ENCODE results near the gene KCNQ5. TPM values are rescaled to one million over a fixed set of nuclear protein-coding genes. Genes with fewer than 3 reads are reported as not detected.

KCNQ5 gene
- total RNA-seq, 4 donors from 2014 or later, result 0.14 to 1.2 (median 0.48) TPM; not detected in 1

DNA sequence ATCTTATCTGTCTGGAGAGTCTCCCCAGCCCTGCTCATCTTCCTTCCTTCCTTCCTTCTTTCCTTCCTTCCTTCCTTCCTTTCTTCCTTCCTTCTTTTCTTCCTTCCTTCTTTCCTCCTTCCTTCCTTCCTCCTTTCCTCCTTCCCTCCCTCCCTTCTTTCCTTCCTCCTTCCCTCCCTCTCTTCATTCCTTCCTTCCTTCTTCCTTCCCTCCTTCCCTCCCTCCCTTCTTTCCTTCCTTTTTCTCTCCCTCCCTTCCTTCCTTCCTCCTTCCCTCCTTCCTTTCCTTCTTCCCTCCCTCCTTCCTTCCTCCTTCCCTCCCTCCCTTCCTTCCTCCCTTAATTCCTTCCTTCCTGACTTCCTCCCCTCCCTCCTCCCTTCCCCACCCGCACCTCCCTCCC lies 319.4 kb downstream of the KCNQ5 start:
- no peak overlapping the region for H3K27ac ChIP-seq
- no peaks in the 10 kb centered on the region for H3K36me3 ChIP-seq
- in situ Hi-C loops (cut with MboI; ENCODE audit: low pct_ligation_motif_present in 1 of 4, low pct_unique_long_range_greater_than_20kb in 1 of 4, low sequenced_read_pairs in 3 of 4), result no loop called here
- no peaks in the 10 kb centered on the region for H3K9me3 ChIP-seq
- intact Hi-C loops (cut with DNase I; ENCODE audit: low total_unique reads), result no loop called here
- WGBS, 2 donors (ENCODE audit: low coverage in 1 of 2), result 100% methylated on average over 1 of the region's 1 CpG; no CpG with 5 or more reads in 1 of the 2 donors
- no peak overlapping the region for H3K4me3 ChIP-seq
- TF ChIP-seq, protein P1, sequence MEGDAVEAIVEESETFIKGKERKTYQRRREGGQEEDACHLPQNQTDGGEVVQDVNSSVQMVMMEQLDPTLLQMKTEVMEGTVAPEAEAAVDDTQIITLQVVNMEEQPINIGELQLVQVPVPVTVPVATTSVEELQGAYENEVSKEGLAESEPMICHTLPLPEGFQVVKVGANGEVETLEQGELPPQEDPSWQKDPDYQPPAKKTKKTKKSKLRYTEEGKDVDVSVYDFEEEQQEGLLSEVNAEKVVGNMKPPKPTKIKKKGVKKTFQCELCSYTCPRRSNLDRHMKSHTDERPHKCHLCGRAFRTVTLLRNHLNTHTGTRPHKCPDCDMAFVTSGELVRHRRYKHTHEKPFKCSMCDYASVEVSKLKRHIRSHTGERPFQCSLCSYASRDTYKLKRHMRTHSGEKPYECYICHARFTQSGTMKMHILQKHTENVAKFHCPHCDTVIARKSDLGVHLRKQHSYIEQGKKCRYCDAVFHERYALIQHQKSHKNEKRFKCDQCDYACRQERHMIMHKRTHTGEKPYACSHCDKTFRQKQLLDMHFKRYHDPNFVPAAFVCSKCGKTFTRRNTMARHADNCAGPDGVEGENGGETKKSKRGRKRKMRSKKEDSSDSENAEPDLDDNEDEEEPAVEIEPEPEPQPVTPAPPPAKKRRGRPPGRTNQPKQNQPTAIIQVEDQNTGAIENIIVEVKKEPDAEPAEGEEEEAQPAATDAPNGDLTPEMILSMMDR (IDR thresholded peaks at IDR 0.05), result no peak
- TF ChIP-seq POLR2AphosphoS5 (IDR thresholded peaks at IDR 0.05), result no peak
- no peak for TF ChIP-seq EP300 (IDR thresholded peaks at IDR 0.05; ENCODE audit: low read depth)
- no peak for DNase-seq
- no peaks in the 10 kb centered on the region for H3K27me3 ChIP-seq
- H3K4me1 ChIP-seq, result no peaks in the 10 kb centered on the region

DNA sequence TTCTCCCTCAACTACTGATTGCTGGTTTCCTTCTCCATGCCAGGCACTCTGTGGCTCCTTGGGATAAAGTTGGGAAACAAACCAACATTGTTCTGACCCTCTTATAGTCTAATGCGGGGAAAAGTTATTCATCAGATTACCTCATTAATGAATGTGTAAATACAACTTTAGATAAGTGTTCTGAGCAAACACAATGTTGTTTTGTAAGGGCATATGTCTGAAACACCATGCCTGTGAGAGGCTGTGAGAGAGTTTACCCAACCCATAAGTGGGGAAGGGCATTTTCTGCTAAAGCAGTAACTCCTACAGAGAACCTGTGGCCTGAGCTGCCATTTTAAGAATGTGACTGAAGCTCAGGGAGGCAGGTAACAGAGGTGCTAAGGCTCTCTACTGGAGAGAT lies 319.9 kb downstream of the KCNQ5 start:
- Histone ChIP-seq H3K36me3 (no peaks in the 10 kb centered on the region), H3K4me3 (no peak overlapping the region), H3K27ac (no peak overlapping the region), H3K9me3 (no peaks in the 10 kb centered on the region), H3K4me1 (no peaks in the 10 kb centered on the region), H3K27me3 (no peaks in the 10 kb centered on the region)
- WGBS, 2 donors (ENCODE audit: low coverage in 1 of 2), result 29 to 63% methylated on average over 1 of the region's 1 CpG
- in situ Hi-C loops (cut with MboI; ENCODE audit: low pct_ligation_motif_present in 1 of 4, low pct_unique_long_range_greater_than_20kb in 1 of 4, low sequenced_read_pairs in 3 of 4) (no loop called here), intact Hi-C loops (cut with DNase I; ENCODE audit: low total_unique reads) (no loop called here)
- TF ChIP-seq EP300 (IDR thresholded peaks at IDR 0.05; ENCODE audit: low read depth) (no peak), POLR2AphosphoS5 (IDR thresholded peaks at IDR 0.05) (no peak), POLR2A (IDR thresholded peaks at IDR 0.05) (no peak)
- TF ChIP-seq, protein P1 (IDR thresholded peaks at IDR 0.05), result no peak
- no peak for DNase-seq

DNA sequence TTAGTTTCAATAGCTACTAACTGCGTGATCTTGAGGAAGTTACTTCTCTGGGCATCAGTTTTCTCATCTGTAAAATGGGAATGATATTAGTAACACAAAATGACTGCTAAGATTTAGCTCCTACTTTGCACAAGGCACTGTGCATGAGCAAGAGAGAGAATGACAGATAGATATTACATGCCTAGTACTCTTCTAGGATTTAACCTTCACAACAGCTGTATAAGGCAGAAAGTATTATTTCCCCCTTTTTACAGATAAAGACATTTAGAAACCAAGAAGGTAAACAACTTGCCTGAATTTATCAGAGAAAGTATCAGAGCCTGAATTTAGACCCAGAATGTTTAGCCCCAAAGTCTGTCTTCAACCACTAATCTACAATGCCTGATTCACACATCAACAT lies 321.8 kb downstream of the KCNQ5 start:
- no peaks in the 10 kb centered on the region for H3K27me3 ChIP-seq
- no peak overlapping the region for H3K4me3 ChIP-seq
- intact Hi-C loops (cut with DNase I; ENCODE audit: low total_unique reads) (no loop called here), in situ Hi-C loops (cut with MboI; ENCODE audit: low pct_ligation_motif_present in 1 of 4, low pct_unique_long_range_greater_than_20kb in 1 of 4, low sequenced_read_pairs in 3 of 4) (no loop called here)
- H3K9me3 ChIP-seq, result no peaks in the 10 kb centered on the region
- H3K4me1 ChIP-seq, result no peaks in the 10 kb centered on the region
- H3K36me3 ChIP-seq, result no peaks in the 10 kb centered on the region
- WGBS, 2 donors (ENCODE audit: low coverage in 1 of 2), result 75 to 78% methylated on average over 1 of the region's 1 CpG
- TF ChIP-seq EP300 (IDR thresholded peaks at IDR 0.05; ENCODE audit: low read depth) (no peak), POLR2AphosphoS5 (IDR thresholded peaks at IDR 0.05) (no peak), POLR2A (IDR thresholded peaks at IDR 0.05) (no peak)
- TF ChIP-seq, protein P1 (IDR thresholded peaks at IDR 0.05), result no peak
- no peak overlapping the region for H3K27ac ChIP-seq
- no peak for DNase-seq

DNA sequence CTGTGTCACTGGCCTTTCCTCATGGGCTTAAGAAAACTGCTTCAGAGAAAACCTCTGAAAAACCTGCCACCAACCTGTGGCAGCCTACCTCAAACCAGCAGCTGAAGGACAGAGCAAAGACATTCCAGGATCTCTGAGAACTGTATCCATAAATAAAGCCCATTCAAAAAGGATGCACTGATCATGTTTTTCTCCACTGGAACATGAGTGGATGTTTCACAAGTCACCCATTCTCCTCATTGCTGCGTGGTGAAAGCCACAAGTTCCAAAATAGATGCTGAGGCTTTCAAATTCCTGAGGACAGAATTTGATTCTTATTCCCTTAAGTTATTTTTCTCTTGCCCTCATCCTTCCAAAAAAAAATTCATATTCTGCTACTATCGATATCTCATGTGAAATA lies 322.8 kb downstream of the KCNQ5 start:
- in situ Hi-C loops (cut with MboI; ENCODE audit: low pct_ligation_motif_present in 1 of 4, low pct_unique_long_range_greater_than_20kb in 1 of 4, low sequenced_read_pairs in 3 of 4) (no loop called here), intact Hi-C loops (cut with DNase I; ENCODE audit: low total_unique reads) (no loop called here)
- Histone ChIP-seq H3K36me3 (no peaks in the 10 kb centered on the region), H3K4me1 (no peaks in the 10 kb centered on the region), H3K27ac (no peak overlapping the region), H3K27me3 (no peaks in the 10 kb centered on the region), H3K4me3 (no peak overlapping the region), H3K9me3 (no peaks in the 10 kb centered on the region)
- TF ChIP-seq POLR2AphosphoS5 (IDR thresholded peaks at IDR 0.05), result no peak
- TF ChIP-seq POLR2A (IDR thresholded peaks at IDR 0.05), result no peak
- TF ChIP-seq, protein P1 (IDR thresholded peaks at IDR 0.05), result no peak
- TF ChIP-seq EP300 (IDR thresholded peaks at IDR 0.05; ENCODE audit: low read depth), result no peak
- whole genome bisulfite sequencing, 2 donors (ENCODE audit: low coverage in 1 of 2), result 71 to 89% methylated on average over 2 of the region's 2 CpGs
- no peak for DNase-seq

Measured in transverse colon (tissue), 4 donors.